GM13976 (cell line): ENCODE measurements around the gene GALNT11.

Source experiments
- DNase-seq: peaks from one replicate; pipeline ENCODE4 v3.0.0; 2012; ENCODE audit warnings: low spot score
- CTCF ChIP-seq: IDR thresholded peaks from 2 replicates; pipeline ENCODE4 v1.5.1; 2012; ENCODE audit warnings: borderline replicate concordance, mild to moderate bottlenecking; ENCODE audit not compliant: insufficient read depth; ENCODE audit errors: extremely low read depth, missing control alignments, control extremely low read depth
- in situ Hi-C: fragments of 300-500 bp; cut with MboI; formaldehyde crosslinking; loops from one replicate; pipeline ENCODE4 v1.12.0; 2022; ENCODE audit warnings: low sequenced_read_pairs, mixed read lengths, inconsistent platforms; ENCODE audit not compliant: unreplicated experiment

GALNT11 gene

GRCh38 chr7:152121432-152121831, 96.0 kb downstream of the GALNT11 start:
- DNase-seq, result no peak
- in situ Hi-C loops, result no loop called here
- TF ChIP-seq CTCF, result no peak

GRCh38 chr7:152122540-152122939, 97.1 kb downstream of the GALNT11 start:
- DNase-seq, result no peak
- in situ Hi-C loops, result no loop called here
- no peak for TF ChIP-seq CTCF

GRCh38 chr7:152126741-152127140, 101.3 kb downstream of the GALNT11 start:
- no peak for DNase-seq
- in situ Hi-C loops, result no loop called here
- no peak for TF ChIP-seq CTCF

DNA sequence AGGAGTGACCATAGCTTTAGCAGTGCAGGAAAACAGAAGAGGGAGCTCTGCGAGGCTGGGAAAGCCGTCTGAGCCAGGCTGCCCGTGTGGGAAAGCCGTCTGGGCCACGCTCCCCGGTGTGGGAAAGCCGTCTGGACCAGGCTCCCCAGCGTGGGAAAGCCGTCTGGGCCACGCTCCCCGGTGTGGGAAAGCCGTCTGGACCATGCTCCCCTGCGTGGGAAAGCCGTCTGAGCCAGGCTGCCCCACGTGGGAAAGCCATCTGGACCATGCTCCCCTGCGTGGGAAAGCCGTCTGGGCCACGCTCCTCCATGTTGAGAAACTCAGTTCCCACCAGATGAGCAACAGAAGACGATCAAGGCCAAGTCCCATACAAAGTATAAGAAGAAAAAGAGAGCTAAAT, 101.8 kb downstream of the GALNT11 start:
- in situ Hi-C loops, result no loop called here
- DNase-seq, result no peak
- no peak for TF ChIP-seq CTCF

DNA sequence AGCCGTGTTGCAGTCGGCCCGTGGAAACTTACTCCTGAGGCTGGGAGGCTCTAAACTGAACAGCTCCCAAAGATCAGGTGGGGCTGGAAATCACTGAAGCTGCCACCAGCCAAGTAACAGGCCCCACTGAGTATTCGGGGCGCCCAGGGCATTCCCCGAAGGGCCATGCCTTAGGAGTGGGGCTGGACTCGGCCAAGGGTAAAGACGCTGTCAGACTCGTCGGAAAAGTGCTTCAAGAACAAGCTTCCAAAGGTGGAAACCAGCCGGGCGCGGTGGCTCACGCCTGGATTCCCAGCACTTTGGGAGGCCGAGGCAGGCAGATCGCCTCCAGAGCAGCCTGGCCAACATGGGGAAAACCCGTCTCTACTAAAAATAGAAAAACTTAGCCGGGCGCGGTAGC, 102.8 kb downstream of the GALNT11 start:
- in situ Hi-C loops, result no loop called here

DNA sequence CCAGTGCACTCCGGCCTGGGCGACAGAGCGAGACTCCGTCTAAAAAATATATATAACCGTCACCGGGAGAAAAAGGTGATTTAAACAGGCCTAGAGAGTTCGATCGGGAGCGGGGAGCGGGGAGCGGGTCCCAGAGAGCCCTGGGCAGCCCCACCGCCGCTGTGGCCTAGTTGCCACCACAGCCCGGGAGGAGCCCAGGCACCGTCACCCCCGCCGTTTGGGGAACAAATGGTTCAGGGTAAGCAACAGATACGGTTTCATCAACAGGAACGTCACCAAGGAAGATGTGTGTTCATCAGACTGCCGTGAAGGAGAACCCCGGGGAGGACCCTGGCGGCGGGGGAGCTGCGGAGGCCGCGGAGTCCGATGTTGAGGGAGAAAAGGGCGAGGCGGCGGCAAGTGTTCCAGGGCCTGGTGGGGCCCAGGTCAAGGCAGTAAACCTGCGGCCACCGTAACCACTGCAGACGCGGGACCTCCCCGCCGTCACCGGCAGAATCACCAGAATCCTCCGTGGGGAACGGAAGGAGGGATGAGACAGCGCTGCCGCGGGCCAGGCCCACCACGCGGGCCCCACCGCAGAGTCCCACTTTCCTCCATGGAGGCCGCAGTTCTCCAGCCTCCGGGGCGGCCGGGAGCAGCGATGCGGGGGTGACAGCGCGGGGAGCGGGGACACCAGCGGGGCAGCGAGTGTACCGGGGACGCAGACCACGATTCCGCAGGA, 103.4 kb downstream of the GALNT11 start:
- TF ChIP-seq CTCF, result no peak
- DNase-seq, result no peak
- in situ Hi-C loops, result no loop called here

More for the DNA sequence above, 102.8 kb downstream of the GALNT11 start:
- TF ChIP-seq CTCF, result no peak
- DNase-seq, result no peak
